ENCODE measurements around the gene CABLES1. TPM values are rescaled to one million over a fixed set of nuclear protein-coding genes. Genes with fewer than 3 reads are reported as not detected.

Gene CABLES1
- total RNA-seq, 4 donors from 2014 or later: 6.6 to 28.5 (median 19.5) TPM

GRCh38 chr18:23272498-23273232 is 137.4 kb downstream of the CABLES1 start:
- Histone ChIP-seq H3K9me3 (peaks cover 0 to 15% (median 0%) of the 10 kb centered on the region in 4 donors), H3K27me3 (no peaks in the 10 kb centered on the region), H3K36me3 (no peaks in the 10 kb centered on the region), H3K27ac (no peak overlapping the region), H3K4me1 (no peaks in the 10 kb centered on the region), H3K4me3 (no peak overlapping the region)
- DNase-seq: no peak
- no peak for TF ChIP-seq CTCF (IDR thresholded peaks at IDR 0.05)
- TF ChIP-seq POLR2A (IDR thresholded peaks at IDR 0.05): no peak

- TF ChIP-seq POLR2A (IDR thresholded peaks at IDR 0.05): no peak
- no peak for TF ChIP-seq CTCF (IDR thresholded peaks at IDR 0.05)
- Histone ChIP-seq H3K4me3 (no peak overlapping the region), H3K27me3 (no peaks in the 10 kb centered on the region), H3K4me1 (no peaks in the 10 kb centered on the region), H3K9me3 (peaks cover 0 to 15% (median 0%) of the 10 kb centered on the region in 4 donors), H3K36me3 (no peaks in the 10 kb centered on the region), H3K27ac (no peak overlapping the region)
- no peak for DNase-seq
Observed at GRCh38 chr18:23273443-23273966, 138.2 kb downstream of the CABLES1 start.

GRCh38 chr18:23274638-23275482 is 139.6 kb downstream of the CABLES1 start:
- Histone ChIP-seq H3K27ac (no peak overlapping the region), H3K36me3 (no peaks in the 10 kb centered on the region), H3K9me3 (peaks cover 0 to 6% (median 0%) of the 10 kb centered on the region in 4 donors), H3K27me3 (no peaks in the 10 kb centered on the region), H3K4me3 (no peak overlapping the region), H3K4me1 (no peaks in the 10 kb centered on the region)
- no peak for TF ChIP-seq CTCF (IDR thresholded peaks at IDR 0.05)
- TF ChIP-seq POLR2A (IDR thresholded peaks at IDR 0.05): no peak
- no peak for DNase-seq

GRCh38 chr18:23276451-23276850 is 141.2 kb downstream of the CABLES1 start:
- no peaks in the 10 kb centered on the region for H3K27me3 ChIP-seq
- no peak for DNase-seq
- no peak overlapping the region for H3K4me3 ChIP-seq
- no peaks in the 10 kb centered on the region for H3K9me3 ChIP-seq
- H3K4me1 ChIP-seq: no peaks in the 10 kb centered on the region
- TF ChIP-seq CTCF (IDR thresholded peaks at IDR 0.05) (no peak), POLR2A (IDR thresholded peaks at IDR 0.05) (no peak)
- H3K36me3 ChIP-seq: no peaks in the 10 kb centered on the region
- H3K27ac ChIP-seq: no peak overlapping the region

GRCh38 chr18:23277399-23277798 is 142.1 kb downstream of the CABLES1 start:
- H3K27me3 ChIP-seq: no peaks in the 10 kb centered on the region
- H3K9me3 ChIP-seq: no peaks in the 10 kb centered on the region
- no peak for TF ChIP-seq CTCF (IDR thresholded peaks at IDR 0.05)
- no peak for TF ChIP-seq POLR2A (IDR thresholded peaks at IDR 0.05)
- no peaks in the 10 kb centered on the region for H3K36me3 ChIP-seq
- H3K4me3 ChIP-seq: no peak overlapping the region
- no peaks in the 10 kb centered on the region for H3K4me1 ChIP-seq
- DNase-seq: no peak
- H3K27ac ChIP-seq: no peak overlapping the region

Measured in Peyer's patch (tissue), 4 donors.